Measurements from ENCODE around the gene TFB1M. TPM values are rescaled to one million over a fixed set of nuclear protein-coding genes. Genes with fewer than 3 reads are reported as not detected.

Gene TFB1M
- total RNA-seq, 2 experiments from 2014 or later: 7.2 to 9.2 TPM

DNA sequence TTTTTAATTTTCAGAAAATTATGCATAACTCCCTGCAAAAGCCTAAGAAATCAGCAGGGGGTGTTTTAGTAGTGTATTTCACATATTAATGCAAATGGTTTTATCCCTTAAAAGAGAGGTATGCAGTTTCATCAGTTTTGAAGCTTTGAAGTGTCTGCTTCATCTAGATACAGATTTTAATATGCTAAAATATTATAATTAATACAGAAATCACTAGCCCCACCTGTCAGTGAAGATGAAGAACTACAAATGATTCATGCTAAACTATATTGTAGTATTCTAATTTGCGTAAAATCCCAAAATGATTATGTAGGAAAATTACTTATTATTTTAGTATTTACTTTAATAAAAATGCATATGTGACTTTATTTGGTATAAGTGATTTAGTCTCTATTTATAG is 2.9 kb upstream of the TFB1M start:
- Mint-ChIP-seq H3K36me3 (ENCODE audit: low read depth) (peaks cover 9% of the 10 kb centered on the region), H3K27ac (no peak overlapping the region), H3K9me3 (no peaks in the 10 kb centered on the region), H3K4me3 (no peak overlapping the region), H3K4me1 (ENCODE audit: low read depth) (peaks cover 31% of the 10 kb centered on the region), H3K27me3 (no peaks in the 10 kb centered on the region)
- Histone ChIP-seq H3K4me3 (ENCODE audit: low read length) (no peak overlapping the region), H3K36me3 (ENCODE audit: insufficient read depth, low read length) (peaks cover 2% of the 10 kb centered on the region), H3K4me1 (ENCODE audit: insufficient read depth, low read length) (no peaks in the 10 kb centered on the region), H3K9me3 (ENCODE audit: control insufficient read depth in 1 of 2, insufficient read depth in 1 of 2, low read length in 2 of 2) (no peaks in the 10 kb centered on the region), H3K27ac (ENCODE audit: low read depth in 1 of 2, low read length in 2 of 2) (no peak overlapping the region), H3K27me3 (ENCODE audit: control insufficient read depth in 1 of 2, insufficient read depth in 2 of 2, low read length in 2 of 2) (no peaks in the 10 kb centered on the region)
- DNase-seq: peak in 2 of 14 experiments; percentile 23 to 25
- TF ChIP-seq, protein P1, sequence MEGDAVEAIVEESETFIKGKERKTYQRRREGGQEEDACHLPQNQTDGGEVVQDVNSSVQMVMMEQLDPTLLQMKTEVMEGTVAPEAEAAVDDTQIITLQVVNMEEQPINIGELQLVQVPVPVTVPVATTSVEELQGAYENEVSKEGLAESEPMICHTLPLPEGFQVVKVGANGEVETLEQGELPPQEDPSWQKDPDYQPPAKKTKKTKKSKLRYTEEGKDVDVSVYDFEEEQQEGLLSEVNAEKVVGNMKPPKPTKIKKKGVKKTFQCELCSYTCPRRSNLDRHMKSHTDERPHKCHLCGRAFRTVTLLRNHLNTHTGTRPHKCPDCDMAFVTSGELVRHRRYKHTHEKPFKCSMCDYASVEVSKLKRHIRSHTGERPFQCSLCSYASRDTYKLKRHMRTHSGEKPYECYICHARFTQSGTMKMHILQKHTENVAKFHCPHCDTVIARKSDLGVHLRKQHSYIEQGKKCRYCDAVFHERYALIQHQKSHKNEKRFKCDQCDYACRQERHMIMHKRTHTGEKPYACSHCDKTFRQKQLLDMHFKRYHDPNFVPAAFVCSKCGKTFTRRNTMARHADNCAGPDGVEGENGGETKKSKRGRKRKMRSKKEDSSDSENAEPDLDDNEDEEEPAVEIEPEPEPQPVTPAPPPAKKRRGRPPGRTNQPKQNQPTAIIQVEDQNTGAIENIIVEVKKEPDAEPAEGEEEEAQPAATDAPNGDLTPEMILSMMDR (IDR thresholded peaks at IDR 0.05): no peak
- CTCF ChIA-PET: interaction anchor here (0.8 to 3.0 kb wide), 4 partner anchors 10 to 140 kb away, joined by 3 to 9 read pairs (median 4); no protein-coding TSS in a partner anchor
- no peak for ATAC-seq (ENCODE audit: poor library complexity)
- POLR2A ChIA-PET: no interaction called here
- intact Hi-C loops (cut with DNase I, micrococcal nuclease): loop anchor here (2.0 to 10.0 kb wide), 5 partner anchors 140 to 1458 kb away; partner anchors contain the start of gene ARID1B (in 1 of the 2)

DNA sequence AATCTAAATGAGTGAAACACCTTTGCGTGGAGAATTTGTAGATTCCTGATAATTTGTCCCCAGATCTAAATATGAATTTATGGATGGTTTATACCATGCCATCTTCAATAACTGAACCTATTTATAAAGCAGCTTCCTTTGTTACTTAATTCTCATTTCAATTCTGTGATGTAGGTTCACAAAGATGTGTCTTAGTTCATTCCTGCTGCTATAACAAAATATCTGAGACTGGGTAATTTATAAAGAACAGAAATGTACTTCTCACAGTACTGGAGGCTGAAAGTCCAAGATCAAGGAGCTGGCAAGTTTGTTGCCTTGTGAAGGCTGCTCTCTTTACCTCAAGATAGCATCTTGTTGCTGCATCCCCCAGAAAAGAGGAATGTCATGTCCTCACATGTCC is 2.1 kb upstream of the TFB1M start:
- Histone ChIP-seq H3K27ac (ENCODE audit: low read depth in 1 of 2, low read length in 2 of 2) (no peak overlapping the region), H3K9me3 (ENCODE audit: control insufficient read depth in 1 of 2, insufficient read depth in 1 of 2, low read length in 2 of 2) (no peaks in the 10 kb centered on the region), H3K27me3 (ENCODE audit: control insufficient read depth in 1 of 2, insufficient read depth in 2 of 2, low read length in 2 of 2) (no peaks in the 10 kb centered on the region), H3K4me1 (ENCODE audit: insufficient read depth, low read length) (no peaks in the 10 kb centered on the region), H3K36me3 (ENCODE audit: insufficient read depth, low read length) (peaks cover 3% of the 10 kb centered on the region), H3K4me3 (ENCODE audit: low read length) (no peak overlapping the region)
- no peak for DNase-seq
- Mint-ChIP-seq H3K36me3 (ENCODE audit: low read depth) (peaks cover 12% of the 10 kb centered on the region), H3K4me1 (ENCODE audit: low read depth) (peaks cover 38% of the 10 kb centered on the region), H3K4me3 (peak overlapping the region; percentile 63), H3K27ac (no peak overlapping the region), H3K27me3 (no peaks in the 10 kb centered on the region), H3K9me3 (no peaks in the 10 kb centered on the region)
- TF ChIP-seq, protein P1 (IDR thresholded peaks at IDR 0.05): no peak
- ChIA-PET CTCF (interaction anchor here (0.7 to 3.0 kb wide), 6 partner anchors 10 to 1404 kb away, joined by 3 to 9 read pairs (median 4); no protein-coding TSS in a partner anchor), POLR2A (interaction anchor here (0.8 kb wide), 1 partner anchor 729 kb away, joined by 3 read pairs; no protein-coding TSS in a partner anchor)
- intact Hi-C loops (cut with DNase I, micrococcal nuclease): loop anchor here (2.0 to 10.0 kb wide), 5 partner anchors 139 to 1458 kb away; partner anchors contain the start of gene ARID1B (in 1 of the 2)
- no peak for ATAC-seq (ENCODE audit: poor library complexity)

DNA sequence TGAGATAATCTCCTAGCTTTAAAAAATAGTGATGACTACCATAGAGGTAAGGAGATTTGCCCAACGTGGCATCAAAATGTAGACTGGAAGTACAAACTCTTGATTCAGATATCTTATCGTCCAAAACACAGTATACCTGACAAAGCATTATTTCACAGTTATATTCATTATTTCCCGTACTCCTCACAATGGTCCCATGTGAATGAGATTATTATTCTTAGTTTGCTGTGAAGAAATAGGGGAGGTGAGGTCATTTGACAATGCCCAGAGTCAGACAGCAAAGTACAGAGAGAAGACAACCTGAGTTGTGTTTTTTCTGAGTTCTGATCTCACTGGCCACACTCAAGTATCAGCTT is 1.2 kb upstream of the TFB1M start:
- ATAC-seq (ENCODE audit: poor library complexity) (no peak), DNase-seq (peak in 1 of 14 experiments; percentile 12)
- Histone ChIP-seq H3K4me1 (ENCODE audit: insufficient read depth, low read length) (no peaks in the 10 kb centered on the region), H3K27ac (ENCODE audit: low read depth in 1 of 2, low read length in 2 of 2) (peak overlapping the region in 1 of 2 donors; percentile 84), H3K9me3 (ENCODE audit: control insufficient read depth in 1 of 2, insufficient read depth in 1 of 2, low read length in 2 of 2) (no peaks in the 10 kb centered on the region), H3K4me3 (ENCODE audit: low read length) (peak overlapping the region; percentile 74), H3K27me3 (ENCODE audit: control insufficient read depth in 1 of 2, insufficient read depth in 2 of 2, low read length in 2 of 2) (no peaks in the 10 kb centered on the region), H3K36me3 (ENCODE audit: insufficient read depth, low read length) (peaks cover 9% of the 10 kb centered on the region)
- intact Hi-C loops (cut with DNase I, micrococcal nuclease): loop anchor here (2.0 to 10.0 kb wide), 5 partner anchors 138 to 1459 kb away; partner anchors contain the start of gene ARID1B (in 1 of the 2)
- Mint-ChIP-seq H3K27ac (peak overlapping the region; percentile 91), H3K36me3 (ENCODE audit: low read depth) (peaks cover 14% of the 10 kb centered on the region), H3K9me3 (no peaks in the 10 kb centered on the region), H3K4me1 (ENCODE audit: low read depth) (peaks cover 41% of the 10 kb centered on the region), H3K4me3 (peak overlapping the region; percentile 97), H3K27me3 (no peaks in the 10 kb centered on the region)
- CTCF ChIA-PET: interaction anchor here (0.6 to 3.0 kb wide), 5 partner anchors 12 to 1405 kb away, joined by 3 to 9 read pairs (median 4); no protein-coding TSS in a partner anchor
- POLR2A ChIA-PET: interaction anchor here (0.7 to 3.5 kb wide), 13 partner anchors 11 to 1462 kb away, joined by 3 to 18 read pairs (median 4); partner anchors contain the start of gene ARID1B
- TF ChIP-seq, protein P1 (IDR thresholded peaks at IDR 0.05): no peak

Measured in CD4-positive, alpha-beta T cell (primary cell).